Thoracic aorta (tissue), 2 donors: ENCODE results near the gene ZNF628. TPM values are rescaled to one million over a fixed set of nuclear protein-coding genes. Genes with fewer than 3 reads are reported as not detected.

ENCODE experiments used
- ATAC-seq: fragments of 150-250 bp; one replicate; pipeline ENCODE4 v1.8.0; 2017; ENCODE audit warnings: low read depth; ENCODE audit not compliant: insufficient number of reproducible peaks, low FRiP score
- DNase-seq: peaks from one replicate; pipeline ENCODE4 v3.0.0-alpha.2; 2020; ENCODE audit warnings: low spot score
- H3K27ac ChIP-seq, 2 donors: fragments of 200-600 bp; sonication (generic); 1 replicate in 1 of 2; 2 replicates in 1 of 2; pipeline ENCODE4 v1.5.1; 2016; ENCODE audit warnings: mild to moderate bottlenecking in 2 of 2, moderate library complexity in 2 of 2
- H3K27me3 ChIP-seq: fragments of 200-600 bp; sonication (generic); replicated peaks from 2 replicates; pipeline ENCODE4 v1.6.0; 2016; ENCODE audit warnings: mild to moderate bottlenecking; ENCODE audit not compliant: insufficient read depth
- H3K36me3 ChIP-seq: fragments of 200-600 bp; sonication (generic); one replicate; pipeline ENCODE4 v1.5.1; 2016
- H3K4me1 ChIP-seq, 2 donors: fragments of 200-600 bp; sonication (generic); 1 replicate in 1 of 2; 2 replicates in 1 of 2; pipeline versions ENCODE4 v1.5.1 to v1.6.0; 2016; ENCODE audit warnings: low read depth in 2 of 2, mild to moderate bottlenecking in 1 of 2; ENCODE audit not compliant: control insufficient read depth in 1 of 2
- H3K4me3 ChIP-seq: fragments of 200-600 bp; sonication (generic); 2 replicates; pipeline ENCODE4 v1.5.1; 2016; ENCODE audit warnings: mild to moderate bottlenecking
- H3K9me3 ChIP-seq: fragments of 200-600 bp; sonication (generic); 2 replicates; pipeline ENCODE4 v1.5.1; 2016
- total RNA-seq, 2 donors: library from RNA; depleted of rRNA; stranded (reverse); fragments of >200 nt; gene quantifications; one replicate each; pipeline versions ENCODE4 v1.1.0 to v1.2.3, GENCODE V29; 2016
- TF ChIP-seq, protein P1 (sequence below): fragments of 200-600 bp; sonication (generic); IDR thresholded peaks from one replicate; pipeline ENCODE4 v1.5.1; 2019; ENCODE audit warnings: antibody characterized with exemption

The ZNF628 gene
- total RNA-seq, 2 donors from 2014 or later = 3.5 to 7.2 TPM

GRCh38 chr19:55441319-55441691, 35.1 kb upstream of the ZNF628 start:
- DNase-seq = no peak
- Histone ChIP-seq H3K4me1 (peaks cover 0 to 10% of the 10 kb centered on the region in 2 donors), H3K27me3 (peaks cover 23% of the 10 kb centered on the region), H3K36me3 (no peaks in the 10 kb centered on the region), H3K4me3 (no peak overlapping the region), H3K9me3 (no peaks in the 10 kb centered on the region), H3K27ac (no peak overlapping the region)
- ATAC-seq = no peak
- TF ChIP-seq, protein P1, sequence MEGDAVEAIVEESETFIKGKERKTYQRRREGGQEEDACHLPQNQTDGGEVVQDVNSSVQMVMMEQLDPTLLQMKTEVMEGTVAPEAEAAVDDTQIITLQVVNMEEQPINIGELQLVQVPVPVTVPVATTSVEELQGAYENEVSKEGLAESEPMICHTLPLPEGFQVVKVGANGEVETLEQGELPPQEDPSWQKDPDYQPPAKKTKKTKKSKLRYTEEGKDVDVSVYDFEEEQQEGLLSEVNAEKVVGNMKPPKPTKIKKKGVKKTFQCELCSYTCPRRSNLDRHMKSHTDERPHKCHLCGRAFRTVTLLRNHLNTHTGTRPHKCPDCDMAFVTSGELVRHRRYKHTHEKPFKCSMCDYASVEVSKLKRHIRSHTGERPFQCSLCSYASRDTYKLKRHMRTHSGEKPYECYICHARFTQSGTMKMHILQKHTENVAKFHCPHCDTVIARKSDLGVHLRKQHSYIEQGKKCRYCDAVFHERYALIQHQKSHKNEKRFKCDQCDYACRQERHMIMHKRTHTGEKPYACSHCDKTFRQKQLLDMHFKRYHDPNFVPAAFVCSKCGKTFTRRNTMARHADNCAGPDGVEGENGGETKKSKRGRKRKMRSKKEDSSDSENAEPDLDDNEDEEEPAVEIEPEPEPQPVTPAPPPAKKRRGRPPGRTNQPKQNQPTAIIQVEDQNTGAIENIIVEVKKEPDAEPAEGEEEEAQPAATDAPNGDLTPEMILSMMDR = no peak

- Histone ChIP-seq H3K4me3 (no peak overlapping the region), H3K36me3 (no peaks in the 10 kb centered on the region), H3K27me3 (peaks cover 23% of the 10 kb centered on the region), H3K27ac (no peak overlapping the region), H3K4me1 (peaks cover 0 to 10% of the 10 kb centered on the region in 2 donors), H3K9me3 (no peaks in the 10 kb centered on the region)
- ATAC-seq (no peak), DNase-seq (no peak)
- TF ChIP-seq, protein P1 = no peak
These were observed 34.6 kb upstream of the ZNF628 start for GRCh38 chr19:55441692-55442321.

- Histone ChIP-seq H3K9me3 (no peaks in the 10 kb centered on the region), H3K27ac (no peak overlapping the region), H3K4me3 (no peak overlapping the region), H3K27me3 (peaks cover 23% of the 10 kb centered on the region), H3K4me1 (peaks cover 0 to 10% of the 10 kb centered on the region in 2 donors), H3K36me3 (no peaks in the 10 kb centered on the region)
- DNase-seq (no peak), ATAC-seq (no peak)
- TF ChIP-seq, protein P1 = no peak
These were observed 34.0 kb upstream of the ZNF628 start for GRCh38 chr19:55442372-55442961.

GRCh38 chr19:55443045-55443823, 33.2 kb upstream of the ZNF628 start, which contains the start of gene SHISA7:
Gene SHISA7 (minus strand): TSS chr19:55443300. CDS start chr19:55442863, 437 bp downstream.
- no peak for DNase-seq
- no peak for ATAC-seq
- no peak within 1 kb of the TSS for H3K4me3 ChIP-seq
- H3K27ac ChIP-seq = no peak within 1 kb of the TSS
- TF ChIP-seq, protein P1 = no peak
- H3K27me3 ChIP-seq = peaks cover 23% of the 10 kb centered on the region
- no peaks in the 10 kb centered on the region for H3K9me3 ChIP-seq
- no peaks in the 10 kb centered on the region for H3K36me3 ChIP-seq
- peaks cover 0 to 10% of the 10 kb centered on the region in 2 donors for H3K4me1 ChIP-seq

GRCh38 chr19:55443824-55444480, 32.5 kb upstream of the ZNF628 start:
- Histone ChIP-seq H3K27me3 (peaks cover 23% of the 10 kb centered on the region), H3K36me3 (no peaks in the 10 kb centered on the region), H3K4me1 (peaks cover 0 to 10% of the 10 kb centered on the region in 2 donors), H3K4me3 (no peak overlapping the region), H3K9me3 (no peaks in the 10 kb centered on the region), H3K27ac (no peak overlapping the region)
- TF ChIP-seq, protein P1 = no peak
- ATAC-seq = no peak
- DNase-seq = no peak
